Testis (tissue), 3 donors: ENCODE measurements around the gene EPB41. TPM values are rescaled to one million over a fixed set of nuclear protein-coding genes. Genes with fewer than 3 reads are reported as not detected.

ENCODE experiments used
- DNase-seq: peaks from one replicate; pipeline ENCODE4 v3.0.0-alpha.2; 2019
- H3K27ac ChIP-seq, 2 donors: fragments of 200-600 bp; sonication (generic); one replicate each; pipeline ENCODE4 v1.5.1; 2019
- H3K27me3 ChIP-seq: fragments of 200-600 bp; sonication (generic); one replicate; pipeline ENCODE4 v1.5.1; 2019
- H3K36me3 ChIP-seq: fragments of 200-600 bp; sonication (generic); one replicate; pipeline ENCODE4 v1.5.1; 2017; ENCODE audit warnings: low read depth; ENCODE audit errors: missing control alignments
- H3K4me1 ChIP-seq: fragments of 200-600 bp; sonication (generic); one replicate; pipeline ENCODE4 v1.5.1; 2019
- H3K4me3 ChIP-seq, 2 donors: fragments of 200-600 bp; sonication (generic); one replicate each; pipeline ENCODE4 v1.5.1; 2017 to 2019
- H3K9me3 ChIP-seq: fragments of 200-600 bp; sonication (generic); one replicate; pipeline ENCODE4 v1.5.1; 2017
- CTCF ChIP-seq, 3 experiments: fragments of 450-650 bp in 2 of 3; fragments of 200-600 bp in 1 of 3; sonication (generic) in 1 of 3; IDR thresholded peaks; one replicate each; pipeline ENCODE4 v1.5.1; 2016 to 2019; ENCODE audit warnings: antibody characterized with exemption in 3 of 3, mild to moderate bottlenecking in 2 of 3, moderate library complexity in 1 of 3
- POLR2A ChIP-seq: fragments of 450-650 bp; IDR thresholded peaks from one replicate; pipeline ENCODE4 v1.6.1; 2017; ENCODE audit warnings: antibody characterized with exemption, mild to moderate bottlenecking, moderate library complexity
- WGBS, 2 donors: methylation state at CpG; one replicate each; pipeline ENCODE4 v1.1.5; 2018; 5-methylcytosine and 5-hydroxymethylcytosine counted together
- intact Hi-C: fragments of 100-400 bp; cut with DNase I; formaldehyde crosslinking; loops from one replicate; pipeline ENCODE4 v1.15.1; 2023; ENCODE audit warnings: low total_unique reads
- polyA plus RNA-seq: library from polyadenylated mRNA; stranded (reverse); fragments of 350-450 nt; fragmentation: Illumina TruSeq; extraction: RNeasy Lipid Tissue Mini Kit (QIAGEN cat#74804); gene quantifications from one replicate; pipeline ENCODE4 v1.2.3, GENCODE V29; 2014; ENCODE audit warnings: low read depth, low replicate concordance; ENCODE audit not compliant: insufficient read depth
- total RNA-seq, 2 donors: library from RNA; depleted of rRNA; stranded (reverse); fragments of >200 nt; gene quantifications; one replicate each; pipeline ENCODE4 v1.2.3, GENCODE V29; 2016

The EPB41 gene
- total and polyA plus RNA-seq, 3 donors from 2014 or later: 23.5 to 66.5 (median 46.6) TPM

DNA sequence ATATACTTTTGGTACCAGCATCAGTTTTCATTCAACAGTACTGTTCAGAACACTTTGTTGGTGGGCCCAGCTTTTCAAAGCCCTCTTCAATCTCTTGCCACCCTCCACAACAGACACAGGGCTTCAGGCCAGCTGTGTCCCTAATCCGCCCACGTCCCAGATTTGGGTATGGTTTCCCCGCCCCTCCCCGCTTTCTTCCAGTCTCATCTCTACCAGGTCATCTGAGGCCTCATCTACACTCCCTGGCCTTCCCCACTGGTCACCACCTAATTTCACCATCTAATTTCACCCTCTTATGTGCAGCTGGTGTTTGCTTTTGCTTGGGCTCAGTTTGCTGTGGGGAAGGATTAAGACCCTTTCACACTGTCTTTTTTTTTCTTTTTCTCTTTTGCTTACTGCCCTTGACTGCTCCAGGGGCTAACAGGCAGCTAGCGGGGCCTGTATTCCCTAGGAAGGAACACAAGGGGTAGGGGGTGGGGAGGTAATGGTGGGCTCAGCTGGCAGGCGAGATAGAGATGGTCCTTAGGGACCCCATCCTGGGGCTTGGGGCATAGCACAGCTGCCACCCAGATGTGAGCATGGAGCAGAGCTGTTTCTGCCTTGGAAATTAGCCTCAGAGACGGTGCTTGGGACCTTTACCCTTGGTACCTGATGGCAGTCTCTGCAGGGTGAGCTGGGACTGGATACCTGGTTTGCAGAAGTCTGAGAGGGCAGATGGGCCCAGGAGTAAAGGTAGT, 3.8 kb upstream of the EPB41 start:
- Histone ChIP-seq H3K9me3 (no peaks in the 10 kb centered on the region), H3K36me3 (no peaks in the 10 kb centered on the region), H3K27me3 (no peaks in the 10 kb centered on the region), H3K4me3 (no peak overlapping the region), H3K27ac (no peak overlapping the region), H3K4me1 (no peaks in the 10 kb centered on the region)
- WGBS, 2 donors: 83 to 87% methylated on average over 6 to 7 of the region's 7 CpGs
- TF ChIP-seq CTCF (IDR thresholded peaks at IDR 0.05) (no peak), POLR2A (no peak)
- intact Hi-C loops: no loop called here
- DNase-seq: no peak

GRCh38 chr1:28913786-28914227, 562 bp upstream of the EPB41 start:
- peak overlapping the region; percentile 65 to 76 for H3K4me3 ChIP-seq
- TF ChIP-seq POLR2A (no peak), CTCF (IDR thresholded peaks at IDR 0.05) (no peak)
- H3K27me3 ChIP-seq: no peaks in the 10 kb centered on the region
- no peaks in the 10 kb centered on the region for H3K9me3 ChIP-seq
- intact Hi-C loops: no loop called here
- H3K27ac ChIP-seq: peak overlapping the region in 1 of 2 donors; percentile 15
- no peak for DNase-seq
- no peaks in the 10 kb centered on the region for H3K36me3 ChIP-seq
- 22 to 31% methylated on average over 10 of the region's 10 CpGs for WGBS, 2 donors
- no peaks in the 10 kb centered on the region for H3K4me1 ChIP-seq

GRCh38 chr1:28915031-28915895, 894 bp downstream of the EPB41 start:
- TF ChIP-seq POLR2A (no peak), CTCF (IDR thresholded peaks at IDR 0.05) (no peak)
- Histone ChIP-seq H3K4me1 (no peaks in the 10 kb centered on the region), H3K9me3 (no peaks in the 10 kb centered on the region), H3K36me3 (no peaks in the 10 kb centered on the region), H3K27me3 (no peaks in the 10 kb centered on the region), H3K4me3 (peak overlapping the region; percentile 65 to 76), H3K27ac (peak overlapping the region; percentile 35 to 71)
- intact Hi-C loops: no loop called here
- peak; percentile 64 for DNase-seq
- WGBS, 2 donors: 2 to 4% methylated on average over 30 of the region's 32 CpGs

DNA sequence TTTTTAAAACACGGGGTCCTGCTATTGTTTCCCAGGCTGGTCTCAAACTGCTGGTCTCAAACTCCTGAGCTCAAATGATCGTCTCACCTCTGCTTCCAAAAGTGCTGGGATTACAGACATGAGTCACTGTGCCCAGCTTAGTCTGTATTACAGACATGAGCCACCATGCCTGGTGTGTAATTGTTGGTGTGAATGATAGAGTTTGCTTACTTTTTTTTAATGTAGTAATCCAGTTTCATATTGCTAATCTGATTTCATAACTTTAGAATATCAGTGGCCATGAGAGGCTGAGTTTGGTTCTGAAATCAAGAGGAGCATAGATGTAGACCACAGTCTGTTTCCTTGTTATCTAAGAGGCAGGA, 3.4 kb downstream of the EPB41 start:
- TF ChIP-seq CTCF (IDR thresholded peaks at IDR 0.05): no peak
- TF ChIP-seq POLR2A: no peak

More for the DNA sequence above, 3.4 kb downstream of the EPB41 start:
- H3K9me3 ChIP-seq: no peaks in the 10 kb centered on the region
- no peaks in the 10 kb centered on the region for H3K36me3 ChIP-seq
- H3K4me1 ChIP-seq: no peaks in the 10 kb centered on the region
- WGBS, 2 donors: 82 to 93% methylated on average over 2 of the region's 2 CpGs
- no peak overlapping the region for H3K4me3 ChIP-seq
- no peak overlapping the region for H3K27ac ChIP-seq
- no peak for DNase-seq
- intact Hi-C loops: no loop called here
- no peaks in the 10 kb centered on the region for H3K27me3 ChIP-seq
